Aorta (tissue), 5 donors: ENCODE data around the gene DBH. TPM values are rescaled to one million over a fixed set of nuclear protein-coding genes. Genes with fewer than 3 reads are reported as not detected.
A peak's percentile ranks its signal among the peaks of the same experiment; 100 is the strongest.

ENCODE experiments used
- ATAC-seq: fragments of 200-7000 bp; cut with Tn5 transposase; one replicate; pipeline ENCODE4 v1.9.1; 2022; ENCODE audit warnings: moderate library complexity; ENCODE audit not compliant: low FRiP score
- DNase-seq, 2 donors: peaks; one replicate each; pipeline ENCODE4 v3.0.0-alpha.2; 2020
- H3K27ac ChIP-seq, 2 donors: one replicate each; pipeline ENCODE4 v1.5.1; 2013; ENCODE audit warnings: low read length in 2 of 2, mild to moderate bottlenecking in 2 of 2, moderate library complexity in 2 of 2, control low read depth in 1 of 2, inconsistent platforms in 1 of 2, low read depth in 1 of 2
- H3K27me3 ChIP-seq, 2 donors: one replicate each; pipeline ENCODE4 v1.6.1; 2013; ENCODE audit warnings: control low read depth in 1 of 2, low read length in 1 of 2, mild to moderate bottlenecking in 1 of 2, moderate library complexity in 1 of 2; ENCODE audit not compliant: insufficient read depth in 2 of 2, control insufficient read depth in 1 of 2
- H3K36me3 ChIP-seq, 2 donors: one replicate each; pipeline ENCODE4 v1.6.1; 2013; ENCODE audit warnings: control low read depth in 1 of 2, low read length in 1 of 2, mild to moderate bottlenecking in 1 of 2; ENCODE audit not compliant: insufficient read depth in 2 of 2, control insufficient read depth in 1 of 2
- H3K4me1 ChIP-seq, 2 donors: one replicate each; pipeline ENCODE4 v1.6.1; 2013; ENCODE audit warnings: low read length in 2 of 2, control low read depth in 1 of 2, mild to moderate bottlenecking in 1 of 2, moderate library complexity in 1 of 2; ENCODE audit not compliant: insufficient read depth in 2 of 2, control insufficient read depth in 1 of 2
- H3K4me3 ChIP-seq, 2 donors: one replicate each; pipeline ENCODE4 v1.5.1; 2013; ENCODE audit warnings: low read length in 2 of 2, control low read depth in 1 of 2, mild to moderate bottlenecking in 1 of 2
- H3K9me3 ChIP-seq: one replicate; pipeline ENCODE4 v1.6.1; 2013; ENCODE audit warnings: mild to moderate bottlenecking, low read length; ENCODE audit not compliant: control insufficient read depth
- WGBS, 2 donors: extraction: QIAGEN DNeasy Blood & Tissue Kit; methylation state at CpG; one replicate each; pipeline ENCODE4 v1.1.7; 2013; 5-methylcytosine and 5-hydroxymethylcytosine counted together
- intact Hi-C, 2 donors: fragments of 100-400 bp; cut with DNase I; formaldehyde crosslinking; loops; one replicate each; pipeline versions ENCODE4 v1.14.2 to v1.15.0; 2022
- polyA plus RNA-seq, 2 donors: library from polyadenylated mRNA; stranded (reverse); fragments of 200-250 nt; gene quantifications; one replicate each; pipeline ENCODE4 v1.2.3, GENCODE V29; 2013
- total RNA-seq, 2 donors: library from RNA; stranded (reverse); fragmentation: NEBNext Ultra II Directional; extraction: Animal tissue kit (Norgen Biotek cat#: 25700); gene quantifications; one replicate each; pipeline ENCODE4 v1.2.1, GENCODE V29; 2021
- donor health status: healthy with polysubstance abuse.
- donor health status: Bipolar disorder and iron deficiency.
- donor health status: DM: no; HTN: no; CAD: no.
- donor health status: DM: no; HTN: no; CAD: no.
- donor health status: DM: yes; HTN: yes; CAD: no.

The DBH gene
- total and polyA plus RNA-seq, 4 donors: not detected

DNA sequence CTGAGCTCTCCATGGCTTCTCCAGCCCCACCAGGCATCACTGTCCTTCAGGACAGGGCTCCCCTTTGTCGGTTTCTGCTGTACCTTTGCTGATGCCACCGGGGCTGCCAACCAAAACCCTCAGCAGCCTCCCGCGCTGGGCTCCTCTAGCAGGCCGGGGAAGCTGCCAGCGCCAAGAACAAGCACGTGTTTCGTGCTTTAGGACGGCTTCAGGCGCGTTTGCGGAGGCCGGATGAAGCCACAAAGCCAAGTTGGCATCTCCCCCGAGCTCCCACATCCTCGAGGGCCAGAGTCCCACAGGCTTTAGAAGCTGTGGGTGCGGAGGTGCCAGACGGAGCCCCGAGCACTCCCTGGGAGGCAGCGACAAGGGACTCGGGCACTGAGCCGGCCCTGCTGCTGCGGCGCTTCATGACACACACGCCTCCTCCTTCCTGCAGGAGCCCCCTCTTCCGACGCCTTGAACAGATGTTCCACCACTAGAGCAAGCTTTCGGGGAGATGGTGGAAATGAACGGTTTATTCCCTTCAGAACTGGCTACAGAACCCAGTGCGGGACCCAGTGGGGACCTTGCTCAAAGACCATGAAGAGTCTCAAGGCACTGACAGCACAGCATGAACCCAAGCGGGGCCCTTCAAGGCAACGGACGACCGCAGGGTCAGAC, 65.3 kb downstream of the DBH start:
- Histone ChIP-seq H3K4me3 (no peak overlapping the region), H3K4me1 (no peaks in the 10 kb centered on the region), H3K27me3 (no peaks in the 10 kb centered on the region), H3K27ac (no peak overlapping the region), H3K36me3 (no peaks in the 10 kb centered on the region), H3K9me3 (no peaks in the 10 kb centered on the region)
- WGBS, 2 donors: 84 to 90% methylated on average over 32 to 33 of the region's 33 CpGs
- ATAC-seq (no peak), DNase-seq (peak; percentile 38 to 73)
- intact Hi-C loops: no loop called here

DNA sequence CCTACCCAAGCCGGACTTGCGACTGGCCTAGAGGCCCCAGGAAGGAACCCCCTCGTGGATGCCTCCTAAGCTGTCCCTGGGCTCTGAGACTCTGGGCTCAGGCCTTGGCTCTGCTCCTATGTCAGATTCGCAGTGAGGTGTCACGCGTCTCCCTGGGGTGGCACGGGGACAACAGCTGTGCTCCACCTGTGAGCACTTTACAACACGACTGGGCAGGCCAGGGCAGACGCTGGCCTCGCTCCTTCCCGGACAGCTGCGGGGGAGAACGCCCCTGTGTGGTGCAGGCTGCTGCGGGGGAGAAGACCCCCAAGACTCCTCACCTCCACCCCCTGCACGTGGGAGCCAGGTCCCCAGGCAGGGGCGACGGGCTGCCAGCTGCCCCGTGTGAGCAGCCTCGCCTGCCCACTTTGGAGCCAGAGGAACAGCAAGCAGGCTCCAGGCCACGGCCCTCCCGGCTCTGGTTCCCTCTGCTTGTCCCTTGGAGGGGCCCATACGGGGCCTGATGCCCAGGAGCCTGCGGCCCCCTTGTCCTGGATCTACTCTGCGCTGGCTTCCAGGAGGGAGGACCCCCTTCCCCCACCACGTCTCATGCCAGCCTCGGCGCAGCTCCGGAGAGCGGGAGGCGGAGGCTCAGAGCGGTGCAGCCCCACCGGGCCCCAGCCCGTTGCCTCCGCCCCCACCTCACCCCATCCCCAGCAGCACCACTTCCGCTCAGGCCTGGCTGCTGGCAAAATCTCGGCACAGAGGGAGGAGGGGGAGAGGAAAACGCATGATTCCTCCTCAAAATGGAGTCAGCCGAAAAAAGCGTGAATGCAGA, 66.0 kb downstream of the DBH start:
- Histone ChIP-seq H3K9me3 (no peaks in the 10 kb centered on the region), H3K27ac (no peak overlapping the region), H3K27me3 (no peaks in the 10 kb centered on the region), H3K4me1 (no peaks in the 10 kb centered on the region), H3K36me3 (no peaks in the 10 kb centered on the region), H3K4me3 (no peak overlapping the region)
- ATAC-seq (peak; percentile 21), DNase-seq (peak; percentile 54 to 74)
- 34 to 43% methylated on average over 30 to 39 of the region's 39 CpGs for WGBS, 2 donors
- intact Hi-C loops: no loop called here

DNA sequence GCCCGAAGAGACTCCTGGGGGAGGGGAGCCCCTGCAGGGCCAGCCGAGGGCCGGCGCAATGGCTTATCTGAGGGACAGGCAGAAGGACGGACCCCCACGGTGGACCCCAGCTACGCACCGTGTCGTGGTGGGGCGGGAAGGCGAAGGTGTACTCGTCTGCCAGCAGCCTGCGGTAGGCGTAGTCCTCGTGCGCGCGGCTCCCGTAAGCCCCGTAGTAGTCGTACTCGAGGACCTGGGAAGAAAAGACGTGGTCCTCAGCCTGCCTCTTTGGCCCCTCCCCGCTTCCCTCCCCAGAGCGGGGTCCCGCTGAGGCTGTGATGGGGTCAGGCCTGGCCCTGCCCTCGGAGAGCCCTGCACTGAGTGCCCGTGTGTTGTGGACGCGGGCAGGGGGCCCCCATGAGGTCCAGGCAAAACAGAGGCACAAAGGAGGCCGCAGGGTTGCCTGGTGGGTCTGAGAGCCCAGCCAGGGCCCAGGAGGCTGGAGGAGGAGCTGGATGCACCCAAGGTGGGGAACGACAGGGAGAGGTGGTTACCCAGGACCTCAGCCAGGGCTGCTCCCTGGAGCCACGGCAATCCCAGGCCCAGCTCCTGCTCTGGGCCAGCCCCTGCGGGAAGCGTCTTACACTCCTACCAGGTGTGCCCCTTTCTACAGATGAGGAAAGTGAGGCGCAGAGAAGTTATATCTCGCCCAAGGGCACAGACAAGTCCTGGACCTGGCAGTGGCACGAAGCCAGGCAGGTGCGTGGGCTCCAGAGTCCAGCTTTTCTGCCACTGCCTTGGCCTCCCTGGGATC, 66.8 kb downstream of the DBH start:
- WGBS, 2 donors: 28 to 32% methylated on average over 38 to 39 of the region's 39 CpGs
- intact Hi-C loops: no loop called here
- Histone ChIP-seq H3K9me3 (no peaks in the 10 kb centered on the region), H3K27me3 (no peaks in the 10 kb centered on the region), H3K4me1 (no peaks in the 10 kb centered on the region), H3K27ac (no peak overlapping the region), H3K4me3 (no peak overlapping the region), H3K36me3 (no peaks in the 10 kb centered on the region)
- DNase-seq (peak; percentile 47 to 70), ATAC-seq (peak; percentile 33)

DNA sequence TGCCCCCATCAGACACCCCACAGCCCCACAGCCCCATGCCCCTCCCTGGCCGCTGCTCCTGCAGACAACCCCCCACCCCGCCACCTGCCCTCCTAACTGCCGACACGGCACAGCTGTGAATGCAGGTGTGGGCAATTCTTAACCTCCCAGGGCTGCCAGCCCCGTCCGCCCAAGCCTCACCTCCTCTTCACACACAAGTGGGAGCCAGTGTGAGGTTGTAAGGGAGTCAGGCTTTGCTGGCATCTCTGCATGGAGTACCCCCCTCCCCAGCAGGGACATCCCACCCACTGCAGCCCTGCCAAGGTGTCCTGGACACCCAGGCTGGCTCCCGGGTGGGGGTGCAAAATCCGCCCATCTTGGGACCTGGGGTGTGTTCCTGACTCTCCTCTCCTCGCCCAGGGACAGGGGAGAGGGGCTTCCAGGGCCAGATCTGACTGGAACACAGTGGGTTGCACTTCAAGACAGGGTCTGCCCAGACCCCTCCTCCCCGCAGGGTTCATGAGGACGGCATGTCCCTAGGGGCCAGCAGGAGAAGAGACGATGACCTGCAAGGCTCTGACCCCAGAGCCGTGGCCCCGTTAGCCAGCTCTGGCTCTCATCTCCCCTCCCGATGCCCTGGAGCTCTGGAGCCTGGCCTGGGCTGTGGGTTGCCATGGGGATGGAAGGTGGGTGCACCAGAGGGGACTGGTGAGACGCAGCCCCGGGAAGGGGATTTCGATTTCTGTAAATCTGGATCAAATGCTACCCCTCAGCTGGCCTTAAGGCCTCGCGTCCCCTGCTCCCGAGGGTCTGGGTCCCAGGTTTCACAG, 67.6 kb downstream of the DBH start:
- Histone ChIP-seq H3K4me1 (no peaks in the 10 kb centered on the region), H3K27me3 (no peaks in the 10 kb centered on the region), H3K27ac (no peak overlapping the region), H3K9me3 (no peaks in the 10 kb centered on the region), H3K36me3 (no peaks in the 10 kb centered on the region), H3K4me3 (no peak overlapping the region)
- DNase-seq (peak; percentile 38 to 67), ATAC-seq (no peak)
- intact Hi-C loops: no loop called here
- WGBS, 2 donors: 84 to 86% methylated on average over 21 of the region's 21 CpGs

DNA sequence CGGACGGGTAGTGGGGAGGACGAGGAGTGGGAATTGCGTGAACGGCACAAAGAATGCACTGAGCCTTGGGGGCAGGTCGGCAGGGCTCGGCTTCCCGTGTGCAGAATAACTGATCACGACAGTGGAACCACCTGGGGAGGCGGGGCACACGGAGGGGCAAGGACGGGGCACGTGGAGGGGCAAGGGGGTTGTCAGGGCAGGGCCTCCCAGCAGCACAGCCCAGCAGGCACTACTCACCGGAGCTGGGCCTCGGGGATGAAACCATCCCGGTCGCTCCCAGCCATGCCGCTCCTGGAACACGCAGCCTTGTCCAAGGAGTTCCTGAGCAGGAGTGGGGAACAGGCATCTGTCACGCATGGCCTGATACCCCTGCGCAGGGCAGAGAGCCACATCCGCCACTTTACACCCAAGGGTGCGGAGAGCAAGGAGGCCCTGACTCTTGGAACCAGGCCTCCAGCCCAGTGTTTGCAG, 68.6 kb downstream of the DBH start:
- Histone ChIP-seq H3K27me3 (no peaks in the 10 kb centered on the region), H3K36me3 (no peaks in the 10 kb centered on the region), H3K9me3 (no peaks in the 10 kb centered on the region), H3K4me1 (no peaks in the 10 kb centered on the region), H3K4me3 (no peak overlapping the region), H3K27ac (no peak overlapping the region)
- DNase-seq: peak; percentile 22 to 67
- whole genome bisulfite sequencing, 2 donors: 91 to 92% methylated on average over 23 of the region's 23 CpGs
- intact Hi-C loops: no loop called here
- no peak for ATAC-seq

DNA sequence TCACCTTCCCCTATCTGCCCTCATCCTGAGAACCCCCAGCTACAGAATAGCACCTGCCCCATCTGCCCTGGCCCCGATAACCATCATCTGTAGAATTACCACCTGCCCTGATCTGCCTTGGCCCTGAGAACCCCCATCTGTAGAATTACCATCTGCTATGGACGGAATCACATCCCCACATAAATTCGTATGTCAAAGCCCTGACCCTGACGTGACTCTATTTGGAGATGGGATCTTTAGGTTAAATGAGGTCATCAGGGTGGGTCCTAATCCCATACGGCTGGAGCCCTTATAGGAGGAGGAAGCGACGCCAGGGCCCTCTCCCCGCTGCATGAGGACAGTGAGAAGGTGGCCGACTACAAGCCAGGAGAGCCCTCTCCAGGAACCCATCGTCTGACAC, 69.4 kb downstream of the DBH start:
- Histone ChIP-seq H3K4me1 (no peaks in the 10 kb centered on the region), H3K4me3 (no peak overlapping the region), H3K27me3 (no peaks in the 10 kb centered on the region), H3K9me3 (no peaks in the 10 kb centered on the region), H3K27ac (no peak overlapping the region), H3K36me3 (no peaks in the 10 kb centered on the region)
- ATAC-seq (no peak), DNase-seq (peak; percentile 24 to 36)
- intact Hi-C loops: no loop called here
- WGBS, 2 donors: 86 to 88% methylated on average over 10 of the region's 10 CpGs

DNA sequence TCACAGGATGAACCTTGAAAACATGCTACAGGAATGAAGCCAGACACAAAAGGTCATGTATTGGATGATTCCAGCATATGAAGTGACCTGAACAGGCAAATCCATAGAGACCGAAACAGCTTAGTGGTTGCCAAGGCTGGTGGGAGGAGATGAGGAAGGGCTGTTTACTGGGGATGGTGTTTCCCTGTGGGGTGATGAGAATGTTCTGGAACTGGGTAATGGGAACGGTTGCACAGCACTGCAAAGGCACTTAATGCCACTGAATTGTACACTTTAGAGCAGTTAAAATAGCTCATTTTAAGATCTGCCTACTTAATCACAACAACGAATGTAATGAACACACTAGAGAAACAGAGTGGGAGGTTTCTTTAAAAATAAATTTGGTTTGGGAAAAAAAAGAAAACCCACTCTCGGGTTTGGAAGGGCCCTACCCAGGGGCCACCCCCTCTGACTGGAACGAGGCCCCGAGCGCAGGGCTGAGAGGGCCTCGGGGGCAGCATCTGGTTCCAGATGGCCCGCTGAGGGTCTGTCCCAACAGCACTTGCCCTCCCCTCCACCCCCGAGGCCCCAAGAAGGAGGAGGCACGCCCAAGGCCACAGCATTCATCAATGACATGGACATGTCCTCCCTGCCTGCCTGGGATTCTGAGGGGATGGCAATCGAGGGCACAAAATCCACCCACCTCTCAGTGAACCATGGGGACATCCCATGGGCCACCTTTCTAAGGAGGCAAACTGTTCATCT, 70.3 kb downstream of the DBH start:
- no peaks in the 10 kb centered on the region for H3K27me3 ChIP-seq
- no peak overlapping the region for H3K27ac ChIP-seq
- ATAC-seq: no peak
- H3K36me3 ChIP-seq: no peaks in the 10 kb centered on the region
- no peaks in the 10 kb centered on the region for H3K4me1 ChIP-seq
- no peak overlapping the region for H3K4me3 ChIP-seq
- H3K9me3 ChIP-seq: no peaks in the 10 kb centered on the region
- intact Hi-C loops: no loop called here
- WGBS, 2 donors: 56 to 67% methylated on average over 12 of the region's 12 CpGs
- peak; percentile 17 to 33 for DNase-seq
